ENCODE measurements around the gene PAQR5.
A peak's percentile ranks its signal among the peaks of the same experiment; 100 is the strongest.

Gene PAQR5

DNA sequence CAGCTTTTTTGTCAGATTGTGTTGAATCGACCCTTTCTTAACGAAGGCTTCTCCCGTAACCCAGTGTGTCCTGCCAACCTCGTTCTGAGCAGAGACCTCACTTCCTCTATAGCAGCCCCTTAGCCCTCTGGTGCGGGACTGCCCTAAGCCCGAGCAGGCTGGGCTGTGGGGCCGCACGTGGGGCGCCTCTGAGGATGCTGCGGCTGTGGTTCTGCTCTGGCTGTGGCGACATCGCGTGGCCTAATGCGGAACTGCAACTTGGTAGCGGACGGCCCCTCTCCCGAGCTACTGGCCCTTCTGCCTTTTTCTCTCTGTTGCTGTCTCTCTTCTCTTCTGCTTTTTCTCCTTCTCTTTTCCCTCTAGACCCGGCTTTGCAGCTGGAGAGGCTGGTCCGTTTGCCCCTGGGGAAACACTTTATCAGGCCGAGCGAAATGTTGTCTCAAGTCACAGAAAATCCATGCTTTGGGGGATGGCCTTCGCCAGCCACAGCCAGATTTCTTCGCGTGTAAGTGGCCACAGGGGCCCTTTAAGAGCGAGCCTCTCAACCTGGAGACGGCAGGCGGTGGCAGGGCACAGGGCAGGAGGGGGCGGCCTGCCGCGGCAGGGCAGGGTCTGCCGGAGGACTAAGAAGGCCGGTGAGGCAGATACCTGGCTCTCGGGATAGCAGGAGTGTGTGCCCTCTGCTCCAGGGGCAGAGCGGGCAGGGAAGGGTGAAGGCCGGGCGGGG lies 96.0 kb downstream of the PAQR5 start:
- Histone ChIP-seq H3K27ac (ENCODE audit: low read depth, low read length) (no peak overlapping the region), H3K27me3 (ENCODE audit: low read length) (no peaks in the 10 kb centered on the region), H3K9me3 (ENCODE audit: insufficient read depth, low read length) (no peaks in the 10 kb centered on the region), H3F3A (ENCODE audit: insufficient read depth) (no peaks in the 10 kb centered on the region), H3K9me2 (replicated peaks; ENCODE audit: insufficient read depth, low read length) (no peaks in the 10 kb centered on the region), H4K20me1 (ENCODE audit: low read depth, low read length) (no peaks in the 10 kb centered on the region), H3K79me2 (ENCODE audit: insufficient read depth, low read length) (no peaks in the 10 kb centered on the region), H3K4me2 (ENCODE audit: low read depth, low read length, poor library complexity, severe bottlenecking) (no peak overlapping the region), H3K4me3 (ENCODE audit: insufficient read depth, low read length, poor library complexity, severe bottlenecking) (no peak overlapping the region), H3K36me3 (ENCODE audit: low read length) (no peaks in the 10 kb centered on the region), H3K9ac (ENCODE audit: low read length) (no peak overlapping the region), H2AFZ (ENCODE audit: low read depth, low read length, severe bottlenecking) (no peak overlapping the region)
- TF ChIP-seq EZH2phosphoT487 (conservative IDR thresholded peaks at IDR 0.05; ENCODE audit: low read length), result no peak
- TF ChIP-seq, protein P1, sequence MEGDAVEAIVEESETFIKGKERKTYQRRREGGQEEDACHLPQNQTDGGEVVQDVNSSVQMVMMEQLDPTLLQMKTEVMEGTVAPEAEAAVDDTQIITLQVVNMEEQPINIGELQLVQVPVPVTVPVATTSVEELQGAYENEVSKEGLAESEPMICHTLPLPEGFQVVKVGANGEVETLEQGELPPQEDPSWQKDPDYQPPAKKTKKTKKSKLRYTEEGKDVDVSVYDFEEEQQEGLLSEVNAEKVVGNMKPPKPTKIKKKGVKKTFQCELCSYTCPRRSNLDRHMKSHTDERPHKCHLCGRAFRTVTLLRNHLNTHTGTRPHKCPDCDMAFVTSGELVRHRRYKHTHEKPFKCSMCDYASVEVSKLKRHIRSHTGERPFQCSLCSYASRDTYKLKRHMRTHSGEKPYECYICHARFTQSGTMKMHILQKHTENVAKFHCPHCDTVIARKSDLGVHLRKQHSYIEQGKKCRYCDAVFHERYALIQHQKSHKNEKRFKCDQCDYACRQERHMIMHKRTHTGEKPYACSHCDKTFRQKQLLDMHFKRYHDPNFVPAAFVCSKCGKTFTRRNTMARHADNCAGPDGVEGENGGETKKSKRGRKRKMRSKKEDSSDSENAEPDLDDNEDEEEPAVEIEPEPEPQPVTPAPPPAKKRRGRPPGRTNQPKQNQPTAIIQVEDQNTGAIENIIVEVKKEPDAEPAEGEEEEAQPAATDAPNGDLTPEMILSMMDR (IDR thresholded peaks at IDR 0.05; ENCODE audit: insufficient read depth, low read length, poor library complexity, severe bottlenecking), result peak; percentile 76

DNA sequence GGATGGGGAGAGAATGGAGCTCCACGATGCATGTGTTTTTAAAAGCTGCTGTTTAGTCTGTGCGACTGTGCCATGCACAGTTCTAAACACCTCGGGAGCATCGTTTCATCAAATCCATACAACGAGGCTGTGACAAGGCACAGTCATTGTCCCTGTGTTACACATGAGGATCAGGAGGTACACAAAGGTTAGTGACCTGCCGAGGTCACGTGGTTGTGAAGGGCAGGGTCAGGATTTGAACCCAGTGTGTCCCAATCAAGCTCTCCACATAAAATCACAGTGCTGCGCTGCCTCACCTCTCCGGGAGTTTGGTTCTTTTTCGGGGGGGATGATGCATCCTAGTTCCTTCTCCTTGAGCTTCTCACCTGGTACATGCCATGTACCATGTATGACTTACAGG lies 96.7 kb downstream of the PAQR5 start:
- Histone ChIP-seq H3K9me2 (replicated peaks; ENCODE audit: insufficient read depth, low read length) (no peaks in the 10 kb centered on the region), H3K36me3 (ENCODE audit: low read length) (no peaks in the 10 kb centered on the region), H3K9ac (ENCODE audit: low read length) (no peak overlapping the region), H4K20me1 (ENCODE audit: low read depth, low read length) (no peaks in the 10 kb centered on the region), H3K4me3 (ENCODE audit: insufficient read depth, low read length, poor library complexity, severe bottlenecking) (no peak overlapping the region), H2AFZ (ENCODE audit: low read depth, low read length, severe bottlenecking) (no peak overlapping the region), H3F3A (ENCODE audit: insufficient read depth) (no peaks in the 10 kb centered on the region), H3K79me2 (ENCODE audit: insufficient read depth, low read length) (no peaks in the 10 kb centered on the region), H3K27ac (ENCODE audit: low read depth, low read length) (no peak overlapping the region), H3K4me2 (ENCODE audit: low read depth, low read length, poor library complexity, severe bottlenecking) (no peak overlapping the region), H3K9me3 (ENCODE audit: insufficient read depth, low read length) (no peaks in the 10 kb centered on the region), H3K27me3 (ENCODE audit: low read length) (no peaks in the 10 kb centered on the region)
- no peak for TF ChIP-seq EZH2phosphoT487 (conservative IDR thresholded peaks at IDR 0.05; ENCODE audit: low read length)
- TF ChIP-seq, protein P1 (IDR thresholded peaks at IDR 0.05; ENCODE audit: insufficient read depth, low read length, poor library complexity, severe bottlenecking), result no peak

DNA sequence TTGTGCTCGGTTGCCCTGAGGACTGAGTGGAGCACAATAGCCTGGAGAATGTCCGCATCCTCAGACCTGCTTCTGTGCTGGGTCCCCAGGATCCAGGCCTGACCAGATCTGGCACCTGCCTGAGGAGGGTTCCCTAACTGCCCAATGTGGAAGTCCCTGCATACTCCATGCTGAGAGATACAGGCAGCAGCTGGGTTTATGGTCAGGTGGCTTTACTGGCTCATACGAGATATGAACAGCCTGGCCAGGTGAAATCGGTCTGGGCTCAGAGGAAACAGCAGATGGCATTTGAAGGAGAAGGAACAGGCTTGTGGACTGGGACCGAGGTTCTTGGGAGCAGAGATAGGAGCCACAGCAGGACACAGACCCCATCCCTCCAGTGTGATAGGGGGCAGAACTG lies 97.3 kb downstream of the PAQR5 start:
- Histone ChIP-seq H3K9me2 (replicated peaks; ENCODE audit: insufficient read depth, low read length) (no peaks in the 10 kb centered on the region), H3K79me2 (ENCODE audit: insufficient read depth, low read length) (no peaks in the 10 kb centered on the region), H2AFZ (ENCODE audit: low read depth, low read length, severe bottlenecking) (no peak overlapping the region), H3F3A (ENCODE audit: insufficient read depth) (no peaks in the 10 kb centered on the region), H3K4me3 (ENCODE audit: insufficient read depth, low read length, poor library complexity, severe bottlenecking) (no peak overlapping the region), H3K27me3 (ENCODE audit: low read length) (no peaks in the 10 kb centered on the region), H3K36me3 (ENCODE audit: low read length) (no peaks in the 10 kb centered on the region), H3K4me2 (ENCODE audit: low read depth, low read length, poor library complexity, severe bottlenecking) (no peak overlapping the region), H3K27ac (ENCODE audit: low read depth, low read length) (no peak overlapping the region), H3K9ac (ENCODE audit: low read length) (no peak overlapping the region), H3K9me3 (ENCODE audit: insufficient read depth, low read length) (no peaks in the 10 kb centered on the region), H4K20me1 (ENCODE audit: low read depth, low read length) (no peaks in the 10 kb centered on the region)
- TF ChIP-seq, protein P1 (IDR thresholded peaks at IDR 0.05; ENCODE audit: insufficient read depth, low read length, poor library complexity, severe bottlenecking), result no peak
- no peak for TF ChIP-seq EZH2phosphoT487 (conservative IDR thresholded peaks at IDR 0.05; ENCODE audit: low read length)
